Parathyroid adenoma (tissue), 2 donors: Measurements from ENCODE around the gene PIGV.

Source experiments
- H2AFZ ChIP-seq: fragments of 300-600 bp; sonication (generic); one replicate; pipeline ENCODE4 v1.7.0; 2017; ENCODE audit warnings: antibody characterized with exemption, mild to moderate bottlenecking
- H3K27ac ChIP-seq: fragments of 300-600 bp; sonication (generic); one replicate; pipeline ENCODE4 v1.7.0; 2017
- H3K27me3 ChIP-seq: fragments of 300-600 bp; sonication (generic); one replicate; pipeline ENCODE4 v1.7.0; 2017; ENCODE audit warnings: low read length; ENCODE audit not compliant: control insufficient read depth, insufficient read depth
- H3K36me3 ChIP-seq: fragments of 300-600 bp; sonication (generic); one replicate; pipeline ENCODE4 v1.7.0; 2017; ENCODE audit warnings: low read length; ENCODE audit not compliant: control insufficient read depth, insufficient read depth
- H3K4me1 ChIP-seq: fragments of 300-600 bp; sonication (generic); one replicate; pipeline ENCODE4 v1.7.0; 2017; ENCODE audit warnings: control low read depth
- H3K4me2 ChIP-seq: fragments of 300-600 bp; sonication (generic); one replicate; pipeline ENCODE4 v1.7.0; 2017; ENCODE audit warnings: low read length
- H3K4me3 ChIP-seq: fragments of 300-600 bp; sonication (generic); one replicate; pipeline ENCODE4 v1.7.0; 2017; ENCODE audit warnings: low read depth, low read length
- H3K79me2 ChIP-seq: fragments of 300-600 bp; sonication (generic); one replicate; pipeline ENCODE4 v1.7.0; 2017; ENCODE audit warnings: control low read depth
- H3K9ac ChIP-seq: fragments of 300-600 bp; sonication (generic); one replicate; pipeline ENCODE4 v1.7.0; 2017; ENCODE audit warnings: mild to moderate bottlenecking
- H3K9me3 ChIP-seq: fragments of 300-600 bp; sonication (generic); one replicate; pipeline ENCODE4 v1.7.0; 2017; ENCODE audit warnings: low read length; ENCODE audit not compliant: control insufficient read depth
- TF ChIP-seq, protein P1 (sequence below): fragments of 300-600 bp; sonication (generic); IDR thresholded peaks from one replicate; pipeline ENCODE4 v1.7.0; 2017; ENCODE audit warnings: antibody characterized with exemption, mild to moderate bottlenecking
- donor health status: primary hyperparathyroidism.

PIGV gene

DNA sequence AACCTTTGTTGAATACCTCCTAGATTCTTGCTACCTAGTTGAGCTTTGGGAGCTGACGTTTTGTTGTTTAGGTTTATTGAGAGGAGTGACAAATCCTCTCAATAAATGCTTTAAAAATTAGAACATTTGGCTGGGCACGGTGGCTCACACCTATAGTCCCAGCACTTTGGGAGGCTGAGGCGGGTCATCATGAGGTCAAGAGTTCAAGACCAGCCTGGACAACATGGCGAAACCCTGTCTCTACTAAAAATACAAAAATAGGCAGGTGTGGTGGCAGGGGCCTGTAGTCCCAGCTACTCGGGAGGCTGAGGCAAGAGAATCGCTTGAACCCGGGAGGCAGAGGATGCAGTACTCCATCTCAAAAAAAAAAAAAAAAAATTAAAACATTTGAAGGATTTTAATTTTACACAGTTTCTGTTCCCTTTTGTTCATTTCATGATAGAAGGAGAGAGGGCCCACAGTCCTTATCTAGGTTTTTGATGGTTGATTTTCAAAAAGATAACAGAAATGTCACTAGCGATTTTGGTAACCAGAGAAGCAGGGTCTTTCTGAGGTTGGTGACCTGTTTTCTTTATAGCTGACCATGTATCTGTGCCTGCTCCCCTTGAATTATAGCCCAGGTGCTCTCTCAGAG is 44.2 kb upstream of the PIGV start:
- Histone ChIP-seq H2AFZ (no peak overlapping the region), H3K27ac (no peak overlapping the region), H3K79me2 (peaks cover 17% of the 10 kb centered on the region), H3K4me3 (peak overlapping the region; percentile 11), H3K9me3 (no peaks in the 10 kb centered on the region), H3K27me3 (no peaks in the 10 kb centered on the region), H3K4me2 (no peak overlapping the region), H3K36me3 (no peaks in the 10 kb centered on the region), H3K4me1 (peaks cover 6% of the 10 kb centered on the region), H3K9ac (no peak overlapping the region)
- TF ChIP-seq, protein P1, sequence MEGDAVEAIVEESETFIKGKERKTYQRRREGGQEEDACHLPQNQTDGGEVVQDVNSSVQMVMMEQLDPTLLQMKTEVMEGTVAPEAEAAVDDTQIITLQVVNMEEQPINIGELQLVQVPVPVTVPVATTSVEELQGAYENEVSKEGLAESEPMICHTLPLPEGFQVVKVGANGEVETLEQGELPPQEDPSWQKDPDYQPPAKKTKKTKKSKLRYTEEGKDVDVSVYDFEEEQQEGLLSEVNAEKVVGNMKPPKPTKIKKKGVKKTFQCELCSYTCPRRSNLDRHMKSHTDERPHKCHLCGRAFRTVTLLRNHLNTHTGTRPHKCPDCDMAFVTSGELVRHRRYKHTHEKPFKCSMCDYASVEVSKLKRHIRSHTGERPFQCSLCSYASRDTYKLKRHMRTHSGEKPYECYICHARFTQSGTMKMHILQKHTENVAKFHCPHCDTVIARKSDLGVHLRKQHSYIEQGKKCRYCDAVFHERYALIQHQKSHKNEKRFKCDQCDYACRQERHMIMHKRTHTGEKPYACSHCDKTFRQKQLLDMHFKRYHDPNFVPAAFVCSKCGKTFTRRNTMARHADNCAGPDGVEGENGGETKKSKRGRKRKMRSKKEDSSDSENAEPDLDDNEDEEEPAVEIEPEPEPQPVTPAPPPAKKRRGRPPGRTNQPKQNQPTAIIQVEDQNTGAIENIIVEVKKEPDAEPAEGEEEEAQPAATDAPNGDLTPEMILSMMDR: no peak

DNA sequence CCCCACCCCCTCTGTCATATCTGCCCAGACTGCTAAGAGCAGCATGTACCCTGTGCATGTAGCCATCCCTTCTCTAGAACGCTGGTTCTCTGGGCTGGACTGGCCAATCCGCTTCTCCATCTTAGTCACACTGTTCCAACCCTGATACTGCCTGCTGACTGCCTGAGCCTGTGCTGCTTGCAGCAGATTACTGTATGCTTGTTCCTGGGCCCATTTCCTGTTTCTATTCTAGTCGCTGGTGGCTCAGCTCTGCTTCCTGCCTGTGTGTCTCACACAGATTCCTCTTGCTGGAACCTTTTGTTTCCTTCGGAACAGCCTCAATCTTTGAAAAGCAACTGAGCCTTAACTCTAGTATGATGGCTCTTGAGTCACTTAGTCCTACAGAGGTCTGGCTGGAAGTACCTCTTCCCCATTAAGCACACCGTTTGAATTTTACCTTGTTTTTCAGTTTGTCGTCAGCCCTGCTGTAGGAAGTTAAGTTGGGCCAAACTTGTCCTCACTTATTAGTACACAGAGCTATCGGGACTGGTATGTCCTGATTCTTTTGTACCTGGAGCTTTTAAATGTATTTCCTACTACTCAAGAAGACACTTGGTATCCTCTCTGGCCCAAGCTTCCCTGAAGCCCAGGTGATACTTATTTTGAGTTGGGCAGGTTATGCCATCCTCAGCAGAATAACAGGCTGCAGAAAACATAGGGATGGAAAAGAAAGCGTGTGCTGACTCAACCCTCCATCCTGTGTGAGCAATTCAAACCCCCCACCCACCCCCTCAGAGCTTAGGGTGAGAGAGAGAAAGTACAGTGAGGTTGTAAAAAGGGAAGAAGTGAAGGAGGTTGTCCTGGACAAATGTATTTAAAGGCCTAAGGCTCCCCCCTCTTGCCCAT is 43.4 kb upstream of the PIGV start:
- no peak overlapping the region for H3K9ac ChIP-seq
- TF ChIP-seq, protein P1: no peak
- H3K36me3 ChIP-seq: no peaks in the 10 kb centered on the region
- H3K4me2 ChIP-seq: peak overlapping the region; percentile 19
- no peaks in the 10 kb centered on the region for H3K27me3 ChIP-seq
- peaks cover 17% of the 10 kb centered on the region for H3K79me2 ChIP-seq
- H3K27ac ChIP-seq: peak overlapping the region; percentile 41
- peaks cover 6% of the 10 kb centered on the region for H3K4me1 ChIP-seq
- no peak overlapping the region for H2AFZ ChIP-seq
- peak overlapping the region; percentile 11 for H3K4me3 ChIP-seq
- no peaks in the 10 kb centered on the region for H3K9me3 ChIP-seq

DNA sequence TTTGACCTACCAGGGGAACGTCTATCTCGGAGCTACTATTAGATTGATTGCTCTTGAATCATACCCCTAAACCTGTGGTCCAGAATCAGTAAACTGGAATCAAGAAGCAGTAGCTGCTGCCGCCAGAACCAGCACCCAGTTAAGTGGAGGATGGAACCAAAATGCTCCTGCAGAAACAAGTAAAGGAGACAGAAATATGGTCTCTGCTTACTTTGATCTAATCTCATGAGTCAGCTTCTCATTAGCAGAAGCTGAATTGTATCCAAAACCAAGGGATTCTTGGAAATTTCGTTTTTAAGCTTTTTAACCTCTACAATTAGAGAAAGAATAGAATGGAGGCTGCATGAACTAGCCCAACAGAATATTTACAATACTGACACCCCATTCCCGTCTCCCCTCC is 42.6 kb upstream of the PIGV start:
- H3K79me2 ChIP-seq: peaks cover 20% of the 10 kb centered on the region
- no peaks in the 10 kb centered on the region for H3K36me3 ChIP-seq
- TF ChIP-seq, protein P1: no peak
- H3K4me3 ChIP-seq: no peak overlapping the region
- peaks cover 6% of the 10 kb centered on the region for H3K4me1 ChIP-seq
- no peaks in the 10 kb centered on the region for H3K9me3 ChIP-seq
- H2AFZ ChIP-seq: no peak overlapping the region
- H3K27me3 ChIP-seq: no peaks in the 10 kb centered on the region
- peak overlapping the region; percentile 41 for H3K27ac ChIP-seq
- H3K4me2 ChIP-seq: peak overlapping the region; percentile 19
- no peak overlapping the region for H3K9ac ChIP-seq

DNA sequence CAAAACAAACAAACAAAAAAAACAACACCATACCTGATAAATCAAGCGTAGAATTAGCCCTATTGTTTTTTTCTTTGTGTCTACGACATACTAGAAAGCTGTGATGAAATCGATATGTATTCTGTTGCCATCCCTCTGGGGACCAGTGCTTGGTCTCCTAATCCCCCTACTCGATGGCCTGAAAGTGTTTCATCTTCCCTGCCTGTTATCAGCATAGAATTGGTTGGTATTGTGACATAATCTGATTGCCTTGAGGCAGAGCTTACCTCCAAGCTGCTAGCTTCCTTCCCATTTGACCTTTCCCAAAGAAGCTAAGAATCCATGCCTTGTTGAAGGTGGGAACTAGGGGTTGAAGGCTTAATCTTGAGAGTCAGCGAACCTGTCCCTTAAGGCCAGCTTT is 40.7 kb upstream of the PIGV start:
- peaks cover 17% of the 10 kb centered on the region for H3K79me2 ChIP-seq
- peaks cover 6% of the 10 kb centered on the region for H3K4me1 ChIP-seq
- H3K36me3 ChIP-seq: no peaks in the 10 kb centered on the region
- no peaks in the 10 kb centered on the region for H3K27me3 ChIP-seq
- no peak overlapping the region for H3K4me3 ChIP-seq
- no peak overlapping the region for H2AFZ ChIP-seq
- no peak overlapping the region for H3K4me2 ChIP-seq
- H3K9me3 ChIP-seq: no peaks in the 10 kb centered on the region
- no peak overlapping the region for H3K27ac ChIP-seq
- H3K9ac ChIP-seq: no peak overlapping the region
- TF ChIP-seq, protein P1: no peak
